Suppressor macrophage treated with lipopolysaccharide for 4 hours (primary cell): ENCODE measurements around the gene HSPB3.
A peak's percentile ranks its signal among the peaks of the same experiment; 100 is the strongest.
"Not testable (repeated sequence)": the region's sequence is repeated elsewhere in the genome, so short reads cannot be mapped to it uniquely, and the experiment has no call there.

ENCODE experiments used
- DNase-seq: peaks from one replicate; pipeline ENCODE4 v3.0.0-alpha.2; 2020

Gene HSPB3

DNA sequence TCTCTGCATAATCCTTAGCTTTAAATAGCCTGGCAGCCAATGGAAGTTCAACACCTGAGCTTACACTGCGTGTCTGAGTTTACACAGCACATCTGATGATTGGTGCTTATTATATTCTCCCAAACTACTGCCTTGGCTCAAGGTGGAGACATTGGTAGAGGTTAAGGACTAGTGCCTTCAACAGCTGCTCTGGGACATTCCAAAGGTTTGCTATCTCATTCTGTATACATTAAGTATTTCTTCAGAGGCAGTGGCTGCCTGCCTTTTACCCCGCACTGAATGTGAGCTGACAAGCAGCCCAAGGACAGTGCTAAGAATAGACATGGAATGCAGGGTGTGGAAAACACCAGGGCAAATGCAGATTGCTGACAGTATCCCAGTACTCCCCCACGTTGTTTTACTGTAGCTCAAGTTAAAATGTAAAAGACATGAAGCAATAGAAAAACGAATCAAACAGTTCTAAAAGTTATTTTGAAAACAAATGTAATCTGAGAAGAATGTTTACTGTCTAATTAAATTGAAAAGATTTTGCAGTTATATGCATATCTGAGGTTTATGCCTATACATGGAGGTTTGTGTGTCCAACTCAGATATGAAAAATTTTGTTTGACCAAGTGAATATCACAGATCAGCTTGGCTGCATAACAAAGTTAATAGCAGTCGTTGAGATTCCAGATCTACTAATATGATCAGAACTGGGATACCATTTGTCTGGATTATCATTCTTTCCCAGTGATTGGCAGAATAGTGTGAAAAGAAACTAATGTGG, 1.8 kb downstream of the HSPB3 start:
- DNase-seq = no peak

DNA sequence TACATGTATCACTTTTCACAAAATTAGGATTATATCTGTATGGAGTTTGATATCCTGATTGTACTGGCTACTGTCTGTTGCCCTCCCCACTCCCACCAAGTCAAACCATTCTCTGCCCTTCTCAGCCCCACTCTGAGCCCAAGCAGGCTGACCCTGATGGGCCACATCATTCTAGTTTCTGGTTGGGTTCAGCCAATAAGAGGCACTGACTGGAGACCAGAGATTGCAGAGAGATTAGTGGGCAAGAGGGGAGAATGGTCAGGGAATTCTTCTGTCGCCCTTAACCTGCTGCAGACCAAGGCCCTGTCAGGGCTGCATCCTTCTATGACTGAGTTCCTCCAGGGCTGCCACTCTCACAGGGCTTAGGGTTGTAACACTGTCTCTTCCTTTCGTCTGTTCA, 2.7 kb downstream of the HSPB3 start:
- DNase-seq = no peak

DNA sequence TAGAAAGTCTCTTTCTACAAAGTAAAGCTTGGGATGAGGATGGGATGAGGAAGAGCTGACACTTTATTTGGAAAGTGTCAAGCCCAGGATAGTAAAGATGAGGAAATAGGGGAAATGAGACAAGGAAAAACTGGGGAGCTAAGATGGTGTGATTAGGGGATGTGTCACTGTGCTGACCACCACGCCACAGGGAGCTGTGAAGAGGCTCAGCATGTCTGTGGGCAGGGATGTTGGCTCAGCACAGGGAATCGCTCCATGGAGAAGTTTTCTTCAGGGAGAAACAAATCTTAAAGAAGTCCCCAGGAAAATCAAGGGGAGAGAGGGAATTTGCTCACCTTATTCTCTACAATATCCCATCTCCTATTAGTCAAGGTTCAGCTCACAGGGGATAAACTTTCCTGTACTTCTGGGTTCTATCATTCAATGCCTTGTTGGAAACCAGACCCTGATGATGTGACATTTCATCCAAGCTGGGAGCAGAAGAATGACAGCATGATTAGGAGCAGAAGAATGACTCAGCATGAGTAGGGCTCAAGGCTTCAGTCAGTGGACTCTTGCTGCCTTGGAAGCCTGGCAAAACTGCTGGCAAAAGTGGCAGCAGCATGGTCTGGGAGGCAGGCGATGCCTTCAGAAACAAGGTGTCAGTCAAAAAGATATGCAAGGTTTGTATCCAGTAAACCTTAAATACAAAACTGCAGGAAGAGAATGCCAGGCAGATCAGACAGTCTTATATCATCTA, 4.9 kb downstream of the HSPB3 start:
- DNase-seq = no peak

DNA sequence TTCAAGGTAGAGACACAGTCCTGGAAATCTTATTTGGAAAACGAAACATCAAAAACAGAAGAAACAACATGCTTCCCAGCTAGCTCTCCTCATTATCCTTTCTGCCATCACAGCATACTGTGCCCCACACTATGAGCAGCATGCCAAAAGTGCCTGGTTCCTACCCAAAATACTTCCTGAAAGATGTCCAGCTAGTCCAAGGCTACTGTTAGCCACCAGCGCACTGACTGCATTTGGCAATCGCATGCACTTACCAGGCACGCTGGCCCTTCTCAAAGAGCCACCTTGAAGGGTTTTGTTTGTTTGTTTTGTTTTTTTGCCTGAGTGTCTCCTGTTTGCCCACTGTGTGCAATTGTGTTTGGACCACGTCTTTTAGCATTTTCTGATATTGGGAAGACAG, 6.8 kb downstream of the HSPB3 start:
- DNase-seq = no peak

DNA sequence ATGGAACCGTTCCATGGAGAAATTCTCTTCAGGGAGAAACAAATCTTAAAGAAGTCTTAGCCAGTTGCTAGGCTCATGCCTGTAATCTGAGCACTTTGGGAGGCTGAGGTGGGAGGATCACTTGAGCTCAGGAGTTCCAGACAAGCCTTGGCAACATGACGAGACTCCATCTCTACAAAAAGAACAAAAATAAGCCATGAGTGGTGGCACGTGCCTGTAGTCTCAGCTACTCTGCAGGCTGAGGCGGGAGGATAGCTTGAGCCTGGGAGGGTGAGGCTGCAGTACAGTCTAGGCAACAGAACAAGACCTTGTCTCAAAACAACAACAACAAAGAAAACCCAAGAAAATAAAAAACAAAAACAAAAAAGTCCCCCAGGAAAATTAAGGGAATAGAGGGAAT, 8.2 kb downstream of the HSPB3 start:
- no peak for DNase-seq

DNA sequence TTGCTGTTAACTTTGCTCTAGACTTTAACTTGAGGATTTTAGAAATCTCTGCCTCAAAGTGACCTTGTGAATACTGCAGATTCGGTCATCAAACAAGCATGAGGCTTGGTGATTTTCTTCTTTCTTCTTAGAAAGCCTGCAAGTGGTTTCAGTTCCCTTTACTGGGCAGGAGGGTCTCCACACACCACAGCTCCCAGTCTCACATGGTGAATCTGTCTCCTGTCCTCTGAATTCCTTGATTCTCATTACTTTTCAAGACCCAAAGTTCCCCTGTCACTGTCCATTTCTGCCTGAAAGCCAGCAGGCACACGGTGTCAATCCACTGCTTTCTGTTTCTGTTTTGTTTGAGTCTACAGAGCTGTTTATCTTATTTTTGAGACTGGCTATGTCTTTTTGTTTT, 14.1 kb downstream of the HSPB3 start:
- DNase-seq = peak; percentile 39

DNA sequence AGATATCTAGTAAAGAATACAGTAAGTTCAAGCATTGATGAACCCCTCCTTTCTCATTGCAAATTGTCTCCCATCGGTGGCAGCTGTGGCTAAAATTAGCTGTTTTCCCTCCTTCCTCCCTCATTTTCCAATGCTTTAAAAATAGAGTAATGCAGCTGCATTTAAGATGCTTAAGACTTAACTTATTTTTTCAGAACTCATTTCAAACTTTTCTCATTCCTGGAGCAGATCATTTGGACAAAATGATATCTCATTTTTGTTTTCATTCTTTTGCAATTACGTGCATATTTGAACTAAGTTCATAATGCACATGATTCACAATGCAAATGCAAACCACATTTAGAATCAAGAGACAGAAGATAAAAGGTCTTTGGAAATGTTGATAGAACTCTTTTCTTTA, 14.6 kb downstream of the HSPB3 start:
- DNase-seq = no peak

DNA sequence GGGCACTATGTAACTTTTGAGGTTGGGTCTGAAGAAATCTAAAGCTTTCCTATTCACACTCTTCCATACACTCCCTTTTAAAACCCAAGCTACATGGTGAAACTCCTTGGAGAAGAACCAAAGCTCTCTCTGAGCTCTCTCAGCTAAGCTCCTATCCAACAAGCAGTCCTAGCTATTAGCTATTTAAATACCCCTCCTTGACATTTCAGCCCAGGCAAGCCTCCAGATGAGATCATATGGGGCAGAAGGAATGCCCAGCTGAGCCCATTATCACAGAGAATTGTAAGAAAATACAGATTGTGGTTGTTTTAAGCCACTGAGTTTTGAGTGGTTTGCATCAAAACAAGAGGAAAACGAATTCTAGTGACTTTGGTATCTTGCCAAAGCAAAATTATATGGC, 15.2 kb downstream of the HSPB3 start:
- no peak for DNase-seq

DNA sequence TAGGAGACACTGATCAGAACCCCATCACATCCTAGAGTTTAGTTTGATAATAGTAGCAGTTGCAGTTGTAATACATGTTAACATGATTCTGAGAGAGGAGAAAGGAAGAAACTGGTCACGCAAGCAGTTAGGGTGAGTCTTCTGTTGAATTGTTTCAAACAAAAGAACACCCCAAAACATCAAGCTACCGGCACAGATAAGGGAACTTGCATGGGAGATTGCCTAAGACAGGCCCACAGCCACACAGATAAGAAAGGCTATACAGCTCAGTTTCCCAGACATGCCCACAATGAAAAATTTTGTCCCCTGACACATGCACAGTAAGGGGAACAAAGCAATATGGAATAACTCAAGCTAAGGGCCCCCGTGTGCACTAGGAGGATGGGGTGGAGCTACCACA, 15.9 kb downstream of the HSPB3 start:
- DNase-seq = no peak

DNA sequence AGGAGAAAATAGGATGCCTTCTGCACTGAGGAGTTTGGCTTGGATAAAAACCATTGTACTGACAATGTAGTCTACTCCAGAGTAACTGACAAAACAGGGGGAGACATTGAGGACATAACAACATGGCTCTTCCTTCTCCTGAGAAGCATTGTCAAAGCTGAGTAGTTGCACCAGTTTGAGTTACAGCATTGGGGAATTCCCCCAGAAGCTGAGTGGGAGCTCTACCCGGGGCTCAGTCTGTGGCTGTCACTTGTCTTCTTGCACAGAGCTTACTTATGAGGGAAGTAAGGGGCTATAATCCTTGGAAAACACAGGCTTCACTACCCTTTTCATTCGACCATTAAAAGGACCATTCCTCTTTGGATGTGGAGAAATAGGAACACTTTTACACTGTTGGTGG, 21.2 kb downstream of the HSPB3 start:
- DNase-seq = peak; percentile 48

DNA sequence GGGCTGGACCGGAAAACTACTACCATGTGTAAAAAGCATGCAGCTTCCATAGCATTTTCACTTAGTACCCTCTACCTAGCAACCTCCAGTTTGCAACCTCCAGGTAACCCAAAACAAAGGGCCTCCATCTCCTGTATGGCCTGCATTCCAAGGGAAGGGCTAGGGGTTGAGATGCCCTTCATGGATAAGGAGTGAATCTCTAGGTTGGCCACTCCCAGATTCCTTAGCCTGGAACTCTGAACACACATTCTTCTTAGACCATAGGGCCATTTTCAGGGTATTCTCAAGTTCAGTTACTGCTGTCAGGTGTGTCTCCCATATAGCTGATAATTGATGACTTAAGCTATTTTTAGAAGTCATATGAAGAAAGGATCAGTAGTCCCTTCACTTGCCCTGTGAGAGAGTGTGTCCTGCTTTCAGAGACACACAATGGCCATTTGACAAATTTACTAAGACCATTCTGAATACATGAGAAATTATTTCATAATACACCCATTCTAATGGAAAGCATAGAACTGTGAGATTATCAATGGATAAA, 22.5 kb downstream of the HSPB3 start:
- DNase-seq = no peak

DNA sequence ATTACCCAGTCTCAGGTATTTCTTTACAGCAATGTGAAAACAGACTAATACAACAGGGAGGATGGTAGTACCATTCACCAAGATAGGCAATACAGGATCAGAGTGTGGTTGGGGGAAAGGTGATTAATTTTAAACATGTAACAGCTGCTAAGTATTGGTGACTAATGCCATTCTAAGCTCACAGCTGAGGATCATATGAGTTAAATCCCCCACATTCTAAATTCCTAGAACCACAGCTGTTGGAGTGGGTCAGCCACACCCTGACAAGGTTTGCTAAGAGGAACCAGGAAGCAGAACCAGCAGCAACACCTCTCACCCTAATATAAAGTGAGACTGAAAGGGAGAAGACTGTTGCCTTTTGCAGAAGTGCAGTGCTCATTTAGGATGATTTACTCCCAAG, 24.8 kb downstream of the HSPB3 start:
- DNase-seq = peak; percentile 8

DNA sequence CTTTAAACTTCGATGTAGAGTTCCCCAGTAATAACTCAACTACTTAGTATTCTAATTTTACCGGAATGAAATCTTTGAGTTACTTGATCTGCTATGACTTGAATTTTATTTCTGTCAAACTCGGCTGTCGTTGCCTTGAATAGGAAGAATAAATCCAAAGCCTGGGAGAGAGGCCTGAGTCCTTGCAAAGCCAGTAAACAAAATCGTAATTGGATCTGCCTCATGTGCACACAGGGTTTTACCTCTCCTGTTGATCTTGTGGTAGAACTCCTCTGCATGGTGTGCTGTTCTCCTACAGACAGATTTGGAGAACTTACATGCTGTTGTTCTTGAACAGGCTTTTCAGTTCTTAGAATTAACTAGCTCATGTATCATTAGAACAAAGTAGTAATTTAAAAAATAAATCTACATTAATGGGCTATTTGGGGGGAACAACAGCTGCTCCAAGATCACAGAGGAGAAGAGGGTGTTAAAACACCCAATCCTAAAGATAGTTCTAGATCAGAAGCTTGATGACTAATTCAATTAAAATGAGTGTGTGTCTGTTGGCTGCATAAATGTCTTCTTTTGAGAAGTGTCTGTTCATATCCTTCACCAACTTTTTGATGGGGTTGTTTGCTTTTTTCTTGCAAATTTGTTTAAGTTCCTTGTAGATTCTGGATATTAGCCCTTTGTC, 28.9 kb downstream of the HSPB3 start:
- no peak for DNase-seq

DNA sequence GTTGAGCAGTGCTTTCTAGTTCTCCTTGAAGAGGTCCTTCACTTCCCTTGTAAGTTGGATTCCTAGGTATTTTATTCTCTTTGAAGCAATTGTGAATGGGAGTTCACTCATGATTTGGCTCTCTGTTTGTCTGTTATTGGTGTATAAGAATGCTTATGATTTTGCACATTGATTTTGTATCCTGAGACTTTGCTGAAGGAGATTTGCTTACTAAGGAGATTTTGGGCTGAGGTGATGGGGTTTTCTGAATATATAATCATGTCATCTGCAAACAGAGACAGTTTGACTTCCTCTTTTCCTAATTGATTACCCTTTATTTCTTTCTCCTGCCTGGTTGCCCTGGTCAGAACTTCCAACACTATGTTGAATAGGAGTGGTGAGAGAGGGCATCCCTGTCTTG, 30.2 kb downstream of the HSPB3 start:
- not testable (repeated sequence) for DNase-seq

DNA sequence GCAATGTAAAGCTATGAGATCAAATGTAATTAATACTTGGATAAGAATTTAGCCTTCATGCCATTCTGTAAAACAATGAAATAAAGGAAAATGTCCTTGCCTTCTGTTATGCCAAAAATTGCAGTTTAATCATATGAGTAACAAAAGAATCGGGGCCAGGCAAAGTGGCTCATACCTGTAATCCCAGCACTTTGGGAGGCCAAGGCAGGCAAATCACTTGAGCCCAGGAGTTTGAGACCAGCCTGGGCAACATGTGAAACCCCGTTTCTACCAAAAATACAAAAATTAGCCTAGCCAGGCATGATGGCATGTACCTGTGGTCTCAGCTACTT, 34.1 kb downstream of the HSPB3 start:
- not testable (repeated sequence) for DNase-seq

DNA sequence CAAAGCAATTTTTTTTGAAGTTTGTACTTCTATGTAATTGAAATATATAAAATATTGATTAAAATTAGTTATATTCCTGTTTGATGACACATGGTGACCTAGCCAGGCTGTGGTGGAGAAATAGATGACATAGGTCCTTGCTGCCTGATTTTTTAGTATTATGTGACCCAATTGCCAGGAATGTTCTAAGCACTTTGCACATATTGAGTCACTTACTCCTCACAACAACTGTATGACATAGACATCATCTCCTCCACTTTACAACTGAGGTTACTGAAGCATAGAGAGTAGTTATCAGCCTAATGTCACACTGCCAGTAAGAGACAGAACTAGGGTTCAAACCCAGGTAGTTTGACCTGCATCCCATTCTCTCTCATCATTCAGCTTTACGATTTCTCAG, 35.8 kb downstream of the HSPB3 start:
- no peak for DNase-seq

DNA sequence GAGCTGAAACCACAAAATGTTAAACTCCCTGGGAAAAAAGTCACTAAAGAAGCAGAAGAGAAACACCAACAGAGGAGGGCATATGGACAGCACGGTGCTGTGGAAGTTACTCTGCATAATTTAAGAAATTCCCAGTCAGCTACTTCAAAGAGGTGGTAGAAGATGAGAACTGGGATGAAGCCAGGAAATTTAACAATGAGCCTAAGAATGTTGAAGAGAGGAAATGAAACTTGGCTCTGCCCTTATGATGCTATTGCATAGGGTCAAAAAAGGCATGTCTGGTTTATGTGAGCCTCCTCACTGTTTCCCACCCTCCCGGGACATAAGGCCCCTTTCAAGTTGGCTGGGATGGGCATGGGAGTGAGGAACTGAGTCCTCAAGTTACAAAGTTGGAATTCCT, 36.7 kb downstream of the HSPB3 start:
- peak; percentile 31 for DNase-seq

DNA sequence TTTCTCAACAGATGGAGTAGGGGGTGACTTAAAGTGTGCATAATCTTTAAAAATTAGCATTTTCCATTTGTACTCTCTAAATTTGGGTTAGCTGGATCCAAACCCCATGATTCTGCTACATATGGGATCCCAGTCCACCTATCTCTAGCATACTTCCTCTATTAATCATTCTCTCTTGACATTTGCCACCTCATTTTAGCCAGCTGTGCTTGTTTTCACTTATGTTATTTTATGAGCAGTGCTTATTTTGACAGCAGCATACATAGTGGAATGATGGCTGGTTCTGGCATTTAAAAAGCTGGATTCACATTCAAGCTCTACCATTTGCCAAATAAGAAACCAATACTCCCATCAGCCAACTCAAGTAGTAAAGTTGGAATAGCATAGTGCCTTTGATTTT, 39.5 kb downstream of the HSPB3 start:
- DNase-seq = no peak
